GM12878 (cell line): ENCODE measurements around the gene KRT4. TPM values are rescaled to one million over a fixed set of nuclear protein-coding genes. Genes with fewer than 3 reads are reported as not detected.

Experiments used
- ATAC-seq: fragments of 200-7000 bp; cut with Tn5 transposase; 3 replicates; pipeline ENCODE4 v1.9.1; 2020; ENCODE audit warnings: mild to moderate bottlenecking, moderate library complexity
- BruUV-seq: library from RNA; stranded (reverse); fragments of 400-500 nt; replicated peaks from 2 replicates; lab custom pipeline; 2021; lab: Mats Ljungman, UMichigan
- CTCF ChIA-PET: fragments of 300-600 bp; sonication (Branson Sonifier 250); formaldehyde crosslinking; extraction: SDS; loops from one replicate; lab custom pipeline; 2021; ENCODE audit warnings: inconsistent platforms; lab: Yijun Ruan, JAX
- POLR2A ChIA-PET: fragments of 350-600 bp; formaldehyde crosslinking; extraction: SDS; loops from one replicate; lab custom pipeline; 2021; ENCODE audit warnings: inconsistent platforms; lab: Charles Lee
- RAD21 ChIA-PET: fragments of 300-600 bp; sonication (Branson Sonifier 250); formaldehyde crosslinking; loops from one replicate; lab custom pipeline; 2023; ENCODE audit warnings: antibody characterized with exemption; ENCODE audit not compliant: unreplicated experiment; lab: Charles Lee
- SMC1A ChIA-PET: fragments of 300-600 bp; sonication (Branson Sonifier 250); formaldehyde crosslinking; loops from one replicate; lab custom pipeline; 2023; ENCODE audit not compliant: unreplicated experiment, uncharacterized antibody; lab: Charles Lee
- DNase-seq: peaks from one replicate; pipeline ENCODE4 v3.0.0-alpha.2; 2011; ENCODE audit warnings: low read depth, low spot score
- FAIRE-seq: peaks from 3 replicates; lab custom pipeline; 2011; peaks lifted over from hg19 to GRCh38; lab: Jason Lieb, UNC
- H2AFZ ChIP-seq: 2 replicates; pipeline ENCODE4 v1.6.0; 2011; ENCODE audit warnings: low read depth, low read length, control low read depth; ENCODE audit not compliant: control insufficient read depth
- H3K27ac ChIP-seq: 2 replicates; pipeline ENCODE4 v1.5.1; 2011; ENCODE audit warnings: control low read depth; ENCODE audit not compliant: control insufficient read depth, insufficient read depth
- H3K27me3 ChIP-seq, 2 experiments: replicated peaks in 1 of 2; 2 replicates each; pipeline versions ENCODE4 v1.6.0 to v1.6.1; 2011; ENCODE audit warnings: low read length in 1 of 2; ENCODE audit not compliant: control insufficient read depth in 2 of 2, insufficient read depth in 2 of 2
- H3K36me3 ChIP-seq, 2 experiments: 2 replicates each; pipeline ENCODE4 v1.5.1; 2011; ENCODE audit warnings: low read length in 1 of 2; ENCODE audit not compliant: control insufficient read depth in 2 of 2, insufficient read depth in 2 of 2
- H3K4me1 ChIP-seq: 2 replicates; pipeline ENCODE4 v1.6.1; 2011; ENCODE audit warnings: mild to moderate bottlenecking, low read length, moderate library complexity, mixed read lengths; ENCODE audit not compliant: control insufficient read depth, insufficient read depth
- H3K4me2 ChIP-seq: 2 replicates; pipeline ENCODE4 v1.6.0; 2011; ENCODE audit warnings: control low read depth; ENCODE audit not compliant: control insufficient read depth, insufficient read depth
- H3K4me3 ChIP-seq: fragments of 200-600 bp; sonication (generic); 2 replicates; pipeline ENCODE4 v1.5.1; 2016
- H3K79me2 ChIP-seq: 2 replicates; pipeline ENCODE4 v1.6.0; 2011; ENCODE audit warnings: low read length; ENCODE audit not compliant: control insufficient read depth, insufficient read depth
- H3K9ac ChIP-seq: 2 replicates; pipeline ENCODE4 v1.8.0; 2011; ENCODE audit warnings: low read length, control low read depth, mixed read lengths; ENCODE audit not compliant: control insufficient read depth, insufficient read depth
- H3K9me3 ChIP-seq: replicated peaks from 3 replicates; pipeline ENCODE4 v1.5.1; 2011; ENCODE audit warnings: mild to moderate bottlenecking, low read length; ENCODE audit not compliant: control insufficient read depth, insufficient read depth
- H4K20me1 ChIP-seq: 2 replicates; pipeline ENCODE4 v1.6.0; 2011; ENCODE audit not compliant: control insufficient read depth, insufficient read depth
- CBFB ChIP-seq: IDR thresholded peaks from 2 replicates; pipeline ENCODE4 v1.6.1; 2016; ENCODE audit warnings: antibody characterized with exemption, low read depth
- CEBPB ChIP-seq, 2 experiments: fragments of 150-350 bp in 1 of 2; IDR thresholded peaks; 2 replicates each; pipeline ENCODE4 v1.6.1; 2012 to 2014; ENCODE audit warnings: low read depth in 2 of 2, low read length in 2 of 2, borderline replicate concordance in 1 of 2, inconsistent platforms in 1 of 2
- CHD1 ChIP-seq: IDR thresholded peaks from 2 replicates; pipeline ENCODE4 v1.6.1; 2012; ENCODE audit warnings: low read depth, low read length, improper control_type of control experiment
- HDGF ChIP-seq: fragments of 450-650 bp; IDR thresholded peaks from 2 replicates; pipeline ENCODE4 v1.6.1; 2016; ENCODE audit warnings: antibody characterized with exemption
- JUND ChIP-seq: IDR thresholded peaks from 2 replicates; pipeline ENCODE4 v1.6.1; 2012; ENCODE audit warnings: low read depth, mild to moderate bottlenecking, low read length, improper control_type of control experiment, moderate library complexity
- MXI1 ChIP-seq: fragments of 150-350 bp; IDR thresholded peaks from 2 replicates; pipeline ENCODE4 v1.6.1; 2011; ENCODE audit warnings: low read depth, mild to moderate bottlenecking, inconsistent platforms, low read length, improper control_type of control experiment
- MYC ChIP-seq: IDR thresholded peaks from 2 replicates; pipeline ENCODE4 v1.6.1; 2011; ENCODE audit warnings: mild to moderate bottlenecking, low read length, moderate library complexity, inconsistent platforms; ENCODE audit not compliant: insufficient read depth, insufficient replicate concordance, insufficient read length, severe bottlenecking
- NFYA ChIP-seq: IDR thresholded peaks from 2 replicates; pipeline ENCODE4 v1.6.1; 2011; ENCODE audit warnings: low read depth, mild to moderate bottlenecking, low read length, improper control_type of control experiment, borderline replicate concordance
- NFYB ChIP-seq: IDR thresholded peaks from 2 replicates; pipeline ENCODE4 v1.6.1; 2011; ENCODE audit warnings: low read depth, mild to moderate bottlenecking, low read length, improper control_type of control experiment, moderate library complexity; ENCODE audit not compliant: insufficient read depth
- NR2C2 ChIP-seq: IDR thresholded peaks from 2 replicates; pipeline ENCODE4 v1.6.1; 2011; ENCODE audit warnings: borderline replicate concordance, low read depth; ENCODE audit not compliant: control insufficient read depth, insufficient read length
- NRF1 ChIP-seq: conservative IDR thresholded peaks from 2 replicates; pipeline ENCODE4 v1.6.1; 2011; ENCODE audit warnings: mild to moderate bottlenecking, low read depth, low read length, improper control_type of control experiment
- RB1 ChIP-seq: fragments of 450-650 bp; formaldehyde crosslinking; IDR thresholded peaks from 2 replicates; pipeline ENCODE4 v1.6.1; 2017; ENCODE audit warnings: mild to moderate bottlenecking, borderline replicate concordance
- SREBF1 ChIP-seq: IDR thresholded peaks from 2 replicates; pipeline ENCODE4 v1.6.1; 2012; ENCODE audit warnings: mild to moderate bottlenecking, low read length
- TARDBP ChIP-seq: IDR thresholded peaks from 2 replicates; pipeline ENCODE4 v1.6.1; 2016; ENCODE audit warnings: borderline replicate concordance
- WGBS: methylation state at CpG from one replicate; pipeline ENCODE4 v1.1.6; 2016; ENCODE audit warnings: low lambda C conversion rate; ENCODE audit not compliant: insufficient replicate concordance, insufficient coverage; ENCODE audit errors: missing lambda C conversion rate; 5-methylcytosine and 5-hydroxymethylcytosine counted together
- in situ Hi-C: fragments of 300-500 bp; cut with MboI; formaldehyde crosslinking; loops from 9 replicates; pipeline ENCODE4 v1.14.3; 2018; ENCODE audit warnings: mixed read lengths
- intact Hi-C: fragments of 100-400 bp; cut with micrococcal nuclease; formaldehyde crosslinking; loops from one replicate; pipeline ENCODE4 v1.14.2; 2022; ENCODE audit not compliant: unreplicated experiment
- polyA plus RNA-seq, 11 experiments: library from polyadenylated mRNA; depleted of rRNA in 4 of 11; unstranded in 6 of 11; stranded (reverse) in 5 of 11; fragments of >200 nt; fragmentation: Nextera tagmentation in 4 of 11; fragmentation: Illumina TruSeq in 1 of 11; extraction: Ambion mirVana in 4 of 11; extraction: Trizol in 1 of 11; gene quantifications; 1 replicate in 1 of 11; 2 replicates in 10 of 11; pipeline versions ENCODE4 v1.2.1 to v1.2.3, GENCODE V29; 2011 to 2016; ENCODE audit warnings: inconsistent platforms in 2 of 11, missing spikeins in 2 of 11, low read depth in 1 of 11
- total RNA-seq, 4 experiments: library from RNA; depleted of rRNA in 3 of 4; stranded (reverse); fragments of >200 nt in 3 of 4; fragmentation: Illumina TruSeq in 1 of 4; extraction: Trizol in 1 of 4; gene quantifications; 2 replicates each; pipeline versions ENCODE4 v1.2.1 to v1.2.3, GENCODE V29; 2013 to 2021
- TF ChIP-seq, protein P1 (sequence below): fragments of 450-650 bp; IDR thresholded peaks from 2 replicates; pipeline ENCODE4 v1.6.1; 2018; ENCODE audit warnings: mild to moderate bottlenecking, low read depth, moderate library complexity; ENCODE audit not compliant: partially characterized antibody
- TF ChIP-seq, protein P2 (sequence below): IDR thresholded peaks from 2 replicates; pipeline ENCODE4 v1.6.1; 2011; ENCODE audit warnings: mild to moderate bottlenecking, low read depth, low read length, moderate library complexity; ENCODE audit not compliant: insufficient replicate concordance
- TF ChIP-seq, protein P3 (sequence below), 3 experiments: IDR thresholded peaks in 2 of 3; conservative IDR thresholded peaks in 1 of 3; 2 replicates each; pipeline ENCODE4 v1.5.1; 2011; ENCODE audit warnings: low read depth in 3 of 3, low read length in 3 of 3, mild to moderate bottlenecking in 3 of 3, control low read depth in 2 of 3, moderate library complexity in 2 of 3, inconsistent platforms in 1 of 3, mixed read lengths in 1 of 3; ENCODE audit not compliant: control insufficient read depth in 2 of 3, insufficient read depth in 1 of 3; ENCODE audit errors: extremely low read depth in 1 of 3

KRT4 gene
- total and polyA plus RNA-seq, 10 of the 15 experiments (the other 5 are each of a cell fraction or from before 2014, with no cell fraction given), result not detected

DNA sequence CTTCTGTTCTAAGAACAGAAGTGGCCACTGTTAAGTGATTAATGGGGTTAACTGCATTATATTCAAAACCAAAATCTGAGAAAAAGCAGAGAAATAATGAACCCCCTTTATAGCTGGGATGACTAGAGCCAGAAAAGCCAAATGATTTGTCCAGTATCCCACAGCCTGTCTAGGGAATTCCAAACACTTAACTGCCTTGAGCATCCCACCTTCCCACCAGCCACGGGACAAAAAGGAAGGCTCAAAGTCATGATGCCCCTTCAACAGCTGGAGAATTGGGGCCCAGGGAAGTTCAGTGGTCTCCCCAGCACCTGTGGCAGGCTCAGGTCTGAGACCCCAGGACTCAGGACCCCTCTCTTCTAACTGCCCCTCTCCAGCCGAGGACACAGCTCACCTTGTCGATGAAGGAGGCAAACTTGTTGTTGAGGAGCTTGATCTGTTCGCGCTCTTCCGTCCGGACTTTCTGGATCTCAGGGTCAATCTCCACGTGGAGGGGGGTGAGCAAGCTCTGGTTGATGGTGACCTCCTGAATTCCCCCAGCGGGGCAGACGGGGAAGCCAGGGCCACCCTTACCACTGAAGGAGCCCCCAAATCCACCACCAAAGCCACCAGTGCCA lies 605 bp downstream of the KRT4 start:
- no TSS peak for BruUV-seq
- in situ Hi-C loops, result no loop called here

More for the DNA sequence above, 605 bp downstream of the KRT4 start:
- FAIRE-seq (no peak), ATAC-seq (no peak), DNase-seq (no peak)
- intact Hi-C loops, result no loop called here
- no peaks in the 10 kb centered on the region for H3K9me3 ChIP-seq
- H3K27ac ChIP-seq, result no peak overlapping the region
- H3K9ac ChIP-seq, result no peak overlapping the region
- ChIA-PET CTCF (no interaction called here), RAD21 (no interaction called here), POLR2A (no interaction called here), SMC1A (no interaction called here)
- H3K79me2 ChIP-seq, result no peaks in the 10 kb centered on the region
- H3K4me3 ChIP-seq, result no peak overlapping the region
- no peak overlapping the region for H2AFZ ChIP-seq
- no peaks in the 10 kb centered on the region for H4K20me1 ChIP-seq
- H3K36me3 ChIP-seq, result no peaks in the 10 kb centered on the region
- TF ChIP-seq RB1 (no peak), NFYB (no peak), CHD1 (no peak), CBFB (no peak), HDGF (no peak), SREBF1 (no peak), CEBPB (IDR thresholded peaks at IDR 0.05; ENCODE audit: borderline replicate concordance in 1 of 2, low read depth in 2 of 2, low read length in 2 of 2) (no peak), MYC (no peak), NFYA (no peak), NR2C2 (no peak), NRF1 (no peak), MXI1 (no peak), TARDBP (no peak), JUND (no peak)
- TF ChIP-seq, protein P1, sequence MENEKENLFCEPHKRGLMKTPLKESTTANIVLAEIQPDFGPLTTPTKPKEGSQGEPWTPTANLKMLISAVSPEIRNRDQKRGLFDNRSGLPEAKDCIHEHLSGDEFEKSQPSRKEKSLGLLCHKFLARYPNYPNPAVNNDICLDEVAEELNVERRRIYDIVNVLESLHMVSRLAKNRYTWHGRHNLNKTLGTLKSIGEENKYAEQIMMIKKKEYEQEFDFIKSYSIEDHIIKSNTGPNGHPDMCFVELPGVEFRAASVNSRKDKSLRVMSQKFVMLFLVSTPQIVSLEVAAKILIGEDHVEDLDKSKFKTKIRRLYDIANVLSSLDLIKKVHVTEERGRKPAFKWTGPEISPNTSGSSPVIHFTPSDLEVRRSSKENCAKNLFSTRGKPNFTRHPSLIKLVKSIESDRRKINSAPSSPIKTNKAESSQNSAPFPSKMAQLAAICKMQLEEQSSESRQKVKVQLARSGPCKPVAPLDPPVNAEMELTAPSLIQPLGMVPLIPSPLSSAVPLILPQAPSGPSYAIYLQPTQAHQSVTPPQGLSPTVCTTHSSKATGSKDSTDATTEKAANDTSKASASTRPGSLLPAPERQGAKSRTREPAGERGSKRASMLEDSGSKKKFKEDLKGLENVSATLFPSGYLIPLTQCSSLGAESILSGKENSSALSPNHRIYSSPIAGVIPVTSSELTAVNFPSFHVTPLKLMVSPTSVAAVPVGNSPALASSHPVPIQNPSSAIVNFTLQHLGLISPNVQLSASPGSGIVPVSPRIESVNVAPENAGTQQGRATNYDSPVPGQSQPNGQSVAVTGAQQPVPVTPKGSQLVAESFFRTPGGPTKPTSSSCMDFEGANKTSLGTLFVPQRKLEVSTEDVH, result no peak
- TF ChIP-seq, protein P2, sequence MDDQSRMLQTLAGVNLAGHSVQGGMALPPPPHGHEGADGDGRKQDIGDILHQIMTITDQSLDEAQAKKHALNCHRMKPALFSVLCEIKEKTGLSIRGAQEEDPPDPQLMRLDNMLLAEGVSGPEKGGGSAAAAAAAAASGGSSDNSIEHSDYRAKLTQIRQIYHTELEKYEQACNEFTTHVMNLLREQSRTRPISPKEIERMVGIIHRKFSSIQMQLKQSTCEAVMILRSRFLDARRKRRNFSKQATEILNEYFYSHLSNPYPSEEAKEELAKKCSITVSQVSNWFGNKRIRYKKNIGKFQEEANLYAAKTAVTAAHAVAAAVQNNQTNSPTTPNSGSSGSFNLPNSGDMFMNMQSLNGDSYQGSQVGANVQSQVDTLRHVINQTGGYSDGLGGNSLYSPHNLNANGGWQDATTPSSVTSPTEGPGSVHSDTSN, result no peak
- TF ChIP-seq, protein P3, sequence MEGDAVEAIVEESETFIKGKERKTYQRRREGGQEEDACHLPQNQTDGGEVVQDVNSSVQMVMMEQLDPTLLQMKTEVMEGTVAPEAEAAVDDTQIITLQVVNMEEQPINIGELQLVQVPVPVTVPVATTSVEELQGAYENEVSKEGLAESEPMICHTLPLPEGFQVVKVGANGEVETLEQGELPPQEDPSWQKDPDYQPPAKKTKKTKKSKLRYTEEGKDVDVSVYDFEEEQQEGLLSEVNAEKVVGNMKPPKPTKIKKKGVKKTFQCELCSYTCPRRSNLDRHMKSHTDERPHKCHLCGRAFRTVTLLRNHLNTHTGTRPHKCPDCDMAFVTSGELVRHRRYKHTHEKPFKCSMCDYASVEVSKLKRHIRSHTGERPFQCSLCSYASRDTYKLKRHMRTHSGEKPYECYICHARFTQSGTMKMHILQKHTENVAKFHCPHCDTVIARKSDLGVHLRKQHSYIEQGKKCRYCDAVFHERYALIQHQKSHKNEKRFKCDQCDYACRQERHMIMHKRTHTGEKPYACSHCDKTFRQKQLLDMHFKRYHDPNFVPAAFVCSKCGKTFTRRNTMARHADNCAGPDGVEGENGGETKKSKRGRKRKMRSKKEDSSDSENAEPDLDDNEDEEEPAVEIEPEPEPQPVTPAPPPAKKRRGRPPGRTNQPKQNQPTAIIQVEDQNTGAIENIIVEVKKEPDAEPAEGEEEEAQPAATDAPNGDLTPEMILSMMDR (IDR thresholded peaks at IDR 0.05 in 2 of 3, conservative IDR thresholded peaks at IDR 0.05 in 1 of 3; ENCODE audit: control insufficient read depth in 2 of 3, extremely low read depth in 1 of 3, insufficient read depth in 1 of 3, low read depth in 3 of 3, low read length in 3 of 3), result no peak
- no peak overlapping the region for H3K4me2 ChIP-seq
- 20% methylated on average over 10 of the region's 10 CpGs for WGBS
- peaks cover 0 to 2% of the 10 kb centered on the region in 2 experiments; a peak in 1 of 4 replicates for H3K27me3 ChIP-seq
- H3K4me1 ChIP-seq, result no peaks in the 10 kb centered on the region
